Femur (tissue), 1 donor: Measurements from ENCODE around the gene CFI.

Experiments used
- DNase-seq: peaks from one replicate; pipeline ENCODE4 v3.0.0-alpha.2; 2017

The CFI gene

GRCh38 chr4:109801895-109802319 lies at the start of gene CFI:
Gene CFI, minus strand, starts transcription at chr4:109801999. Its CDS starts 28 bp downstream, at chr4:109801971.
- no peak for DNase-seq

GRCh38 chr4:109850601-109851000 lies 48.8 kb upstream of the CFI start:
- no peak for DNase-seq

GRCh38 chr4:109848501-109848900 lies 46.7 kb upstream of the CFI start:
- no peak for DNase-seq

- no peak for DNase-seq
These were observed 46.2 kb upstream of the CFI start, which contains the start of gene LRIT3 for GRCh38 chr4:109847896-109848442. Gene LRIT3, plus strand, starts transcription at chr4:109848107. Its CDS starts 95 bp downstream, at chr4:109848202.

- no peak for DNase-seq
These were observed 44.7 kb upstream of the CFI start for GRCh38 chr4:109846395-109847098.

GRCh38 chr4:109836985-109837384 lies 35.2 kb upstream of the CFI start:
- DNase-seq: no peak

GRCh38 chr4:109833756-109834155 lies 32.0 kb upstream of the CFI start:
- DNase-seq: no peak

GRCh38 chr4:109827672-109828071 lies 25.9 kb upstream of the CFI start, which contains the start of gene RRH:
Gene RRH, plus strand, starts transcription at chr4:109827972. Its CDS starts 56 bp downstream, at chr4:109828028.
- DNase-seq: no peak

GRCh38 chr4:109826719-109827118 lies 24.9 kb upstream of the CFI start:
- DNase-seq: no peak

- DNase-seq: no peak
These were observed 19.4 kb upstream of the CFI start for GRCh38 chr4:109821185-109821584.

- no peak for DNase-seq
These were observed 18.8 kb upstream of the CFI start for GRCh38 chr4:109820563-109820962.

GRCh38 chr4:109818268-109818667 lies 16.5 kb upstream of the CFI start:
- no peak for DNase-seq

- DNase-seq: no peak
These were observed 15.1 kb upstream of the CFI start for GRCh38 chr4:109816894-109817293.

GRCh38 chr4:109816082-109816442 lies 14.3 kb upstream of the CFI start:
- no peak for DNase-seq

GRCh38 chr4:109815151-109816081 lies 13.6 kb upstream of the CFI start, which contains the start of gene GAR1:
Gene GAR1, plus strand, starts transcription at chr4:109815762. Its CDS starts 403 bp downstream, at chr4:109816165.
- peak; percentile 95 for DNase-seq

GRCh38 chr4:109811707-109812106 lies 9.9 kb upstream of the CFI start:
- DNase-seq: no peak

GRCh38 chr4:109810552-109811387 lies 9.0 kb upstream of the CFI start:
- DNase-seq: no peak

- DNase-seq: no peak
These were observed 7.9 kb upstream of the CFI start for GRCh38 chr4:109809655-109810054.

GRCh38 chr4:109803924-109804571 lies 2.2 kb upstream of the CFI start:
- no peak for DNase-seq

- no peak for DNase-seq
These were observed 555 bp downstream of the CFI start for GRCh38 chr4:109801099-109801789.

GRCh38 chr4:109798866-109799265 lies 2.9 kb downstream of the CFI start:
- DNase-seq: no peak
